Epidermal melanocyte (primary cell): ENCODE measurements around the gene SPHK2.
"Not testable (repeated sequence)": the region's sequence is repeated elsewhere in the genome, so short reads cannot be mapped to it uniquely, and the experiment has no call there.

Source experiments
- DNase-seq: peaks from one replicate; pipeline ENCODE4 v3.0.0; 2011; ENCODE audit warnings: low spot score; ENCODE audit not compliant: insufficient read length

SPHK2 gene

DNA sequence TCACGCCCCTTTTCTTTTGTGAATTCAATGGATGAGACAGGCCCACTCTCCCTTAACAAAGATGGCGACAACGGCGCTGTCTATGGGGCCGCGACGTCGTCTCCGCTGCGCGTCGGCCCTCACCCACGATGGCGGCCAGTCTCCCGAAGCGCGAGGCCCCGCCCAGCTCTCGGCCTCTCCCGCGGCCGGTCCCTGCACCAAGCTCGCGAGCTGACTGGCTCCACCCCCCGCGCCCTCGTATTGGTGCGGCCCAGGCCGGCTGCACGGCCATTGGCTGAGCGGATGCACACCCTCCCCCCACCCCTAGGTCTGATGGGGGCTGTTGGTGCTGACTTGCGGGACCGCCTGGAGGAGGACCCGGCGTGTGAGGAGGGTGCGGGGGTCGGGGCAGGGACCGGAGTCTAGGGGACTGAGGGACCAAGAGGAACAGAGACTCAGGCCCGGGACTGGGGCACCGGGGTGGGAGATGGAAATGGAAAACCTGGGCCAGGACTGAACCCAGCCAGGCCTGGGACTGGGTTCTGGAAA lies 4.8 kb downstream of the SPHK2 start:
- peak; percentile 97 for DNase-seq

DNA sequence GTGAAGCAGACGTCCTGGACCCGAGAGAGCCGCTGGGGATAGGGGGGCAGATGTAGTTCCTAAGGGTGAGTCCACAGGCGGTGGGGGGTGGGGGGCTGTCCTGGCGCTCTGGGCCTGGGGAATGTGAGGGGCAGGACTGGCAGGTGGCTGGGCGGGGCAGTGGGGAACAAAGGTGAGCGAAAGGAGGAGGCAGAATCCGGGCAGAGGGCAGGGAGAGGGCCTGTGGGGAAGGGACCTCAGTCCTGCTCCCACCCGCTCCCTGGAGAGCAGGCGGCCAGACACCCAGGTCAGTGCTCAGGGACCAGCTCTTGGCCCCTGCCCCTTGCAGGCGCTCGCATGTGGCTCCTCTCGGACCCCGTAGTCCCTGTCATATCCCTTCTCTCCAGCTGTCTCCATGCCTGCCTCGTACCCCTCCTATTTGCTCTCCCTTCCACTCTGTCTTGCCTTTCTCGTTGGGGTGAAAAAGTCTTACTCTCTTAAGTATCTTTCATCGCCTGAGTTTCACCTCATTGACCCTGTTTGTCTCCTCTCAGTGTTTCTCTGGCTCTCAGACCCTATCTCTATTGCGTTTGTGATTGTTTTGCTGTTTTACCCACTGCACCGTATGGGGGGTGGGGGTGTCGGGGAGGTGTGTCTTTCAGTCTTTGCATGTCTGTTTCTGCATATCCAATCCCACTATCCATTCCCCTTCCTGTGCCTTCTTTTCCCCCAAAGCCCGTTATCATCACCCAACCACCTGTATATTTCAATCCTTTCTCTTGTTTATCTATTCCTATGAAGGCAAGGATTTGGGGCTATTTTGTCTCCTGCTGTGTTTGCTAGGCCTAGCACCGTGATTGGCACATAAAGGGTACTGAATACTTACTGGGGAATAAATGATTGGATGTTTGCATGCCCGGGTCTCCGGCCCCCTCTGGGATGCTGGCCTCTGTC lies 5.8 kb downstream of the SPHK2 start:
- no peak for DNase-seq

DNA sequence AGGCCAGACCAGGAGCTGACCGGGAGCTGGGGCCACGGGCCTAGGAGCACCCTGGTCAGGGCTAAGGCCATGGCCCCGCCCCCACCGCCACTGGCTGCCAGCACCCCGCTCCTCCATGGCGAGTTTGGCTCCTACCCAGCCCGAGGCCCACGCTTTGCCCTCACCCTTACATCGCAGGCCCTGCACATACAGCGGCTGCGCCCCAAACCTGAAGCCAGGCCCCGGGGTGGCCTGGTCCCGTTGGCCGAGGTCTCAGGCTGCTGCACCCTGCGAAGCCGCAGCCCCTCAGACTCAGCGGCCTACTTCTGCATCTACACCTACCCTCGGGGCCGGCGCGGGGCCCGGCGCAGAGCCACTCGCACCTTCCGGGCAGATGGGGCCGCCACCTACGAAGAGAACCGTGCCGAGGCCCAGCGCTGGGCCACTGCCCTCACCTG lies 6.6 kb downstream of the SPHK2 start:
- no peak for DNase-seq

DNA sequence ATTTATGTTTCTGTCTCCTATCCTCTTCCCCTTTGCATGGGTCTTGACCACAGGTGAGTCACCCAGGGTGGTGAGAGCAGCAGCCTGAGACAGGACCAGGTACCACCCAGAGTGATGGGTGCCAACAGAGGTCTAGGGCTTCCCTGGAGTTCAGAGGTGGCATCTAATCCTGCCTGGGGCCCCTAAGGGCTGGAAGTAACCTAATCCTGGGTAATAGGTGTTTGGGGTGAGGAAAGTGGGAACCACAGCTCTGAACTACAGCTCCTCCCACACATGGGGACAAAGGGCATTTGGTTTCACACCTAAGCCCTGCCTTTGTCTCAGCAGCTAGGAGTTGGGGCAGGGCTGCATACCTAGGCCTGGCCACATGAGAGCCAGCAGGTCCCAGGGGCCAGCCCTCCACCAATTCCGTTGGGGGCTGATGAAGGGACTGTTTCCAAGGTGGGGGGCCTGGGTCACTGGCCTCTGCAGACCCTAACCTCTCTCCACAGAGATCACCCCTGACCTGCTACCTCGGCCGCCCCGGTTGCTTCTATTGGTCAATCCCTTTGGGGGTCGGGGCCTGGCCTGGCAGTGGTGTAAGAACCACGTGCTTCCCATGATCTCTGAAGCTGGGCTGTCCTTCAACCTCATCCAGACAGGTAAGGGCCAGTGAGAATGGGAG lies 8.0 kb downstream of the SPHK2 start:
- DNase-seq: no peak

DNA sequence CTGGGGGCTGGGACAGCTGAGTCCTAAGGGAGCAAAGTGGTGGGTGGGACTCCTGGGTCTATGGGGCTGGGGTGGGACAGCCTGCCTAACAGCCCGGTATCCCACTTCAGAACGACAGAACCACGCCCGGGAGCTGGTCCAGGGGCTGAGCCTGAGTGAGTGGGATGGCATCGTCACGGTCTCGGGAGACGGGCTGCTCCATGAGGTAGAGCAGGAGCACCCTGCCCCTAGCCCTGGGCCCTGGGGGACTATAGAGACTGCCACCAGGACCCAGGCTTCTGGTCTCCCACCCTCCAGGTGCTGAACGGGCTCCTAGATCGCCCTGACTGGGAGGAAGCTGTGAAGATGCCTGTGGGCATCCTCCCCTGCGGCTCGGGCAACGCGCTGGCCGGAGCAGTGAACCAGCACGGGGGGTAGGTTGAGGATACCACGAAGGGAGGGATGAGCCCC lies 8.6 kb downstream of the SPHK2 start:
- no peak for DNase-seq

DNA sequence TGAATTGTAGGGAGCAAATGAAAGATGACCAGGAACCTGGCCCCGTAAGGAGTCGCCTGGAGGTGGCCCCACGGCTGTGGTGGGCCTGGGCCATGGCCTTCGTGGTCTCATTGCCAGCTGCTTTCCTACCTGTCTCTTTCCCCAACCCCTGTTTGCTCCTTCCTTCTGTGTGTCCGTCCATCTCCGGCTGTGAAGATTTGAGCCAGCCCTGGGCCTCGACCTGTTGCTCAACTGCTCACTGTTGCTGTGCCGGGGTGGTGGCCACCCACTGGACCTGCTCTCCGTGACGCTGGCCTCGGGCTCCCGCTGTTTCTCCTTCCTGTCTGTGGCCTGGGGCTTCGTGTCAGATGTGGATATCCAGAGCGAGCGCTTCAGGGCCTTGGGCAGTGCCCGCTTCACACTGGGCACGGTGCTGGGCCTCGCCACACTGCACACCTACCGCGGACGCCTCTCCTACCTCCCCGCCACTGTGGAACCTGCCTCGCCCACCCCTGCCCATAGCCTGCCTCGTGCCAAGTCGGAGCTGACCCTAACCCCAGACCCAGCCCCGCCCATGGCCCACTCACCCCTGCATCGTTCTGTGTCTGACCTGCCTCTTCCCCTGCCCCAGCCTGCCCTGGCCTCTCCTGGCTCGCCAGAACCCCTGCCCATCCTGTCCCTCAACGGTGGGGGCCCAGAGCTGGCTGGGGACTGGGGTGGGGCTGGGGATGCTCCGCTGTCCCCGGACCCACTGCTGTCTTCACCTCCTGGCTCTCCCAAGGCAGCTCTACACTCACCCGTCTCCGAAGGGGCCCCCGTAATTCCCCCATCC lies 9.4 kb downstream of the SPHK2 start:
- DNase-seq: no peak

DNA sequence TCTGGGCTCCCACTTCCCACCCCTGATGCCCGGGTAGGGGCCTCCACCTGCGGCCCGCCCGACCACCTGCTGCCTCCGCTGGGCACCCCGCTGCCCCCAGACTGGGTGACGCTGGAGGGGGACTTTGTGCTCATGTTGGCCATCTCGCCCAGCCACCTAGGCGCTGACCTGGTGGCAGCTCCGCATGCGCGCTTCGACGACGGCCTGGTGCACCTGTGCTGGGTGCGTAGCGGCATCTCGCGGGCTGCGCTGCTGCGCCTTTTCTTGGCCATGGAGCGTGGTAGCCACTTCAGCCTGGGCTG lies 9.9 kb downstream of the SPHK2 start:
- no peak for DNase-seq

DNA sequence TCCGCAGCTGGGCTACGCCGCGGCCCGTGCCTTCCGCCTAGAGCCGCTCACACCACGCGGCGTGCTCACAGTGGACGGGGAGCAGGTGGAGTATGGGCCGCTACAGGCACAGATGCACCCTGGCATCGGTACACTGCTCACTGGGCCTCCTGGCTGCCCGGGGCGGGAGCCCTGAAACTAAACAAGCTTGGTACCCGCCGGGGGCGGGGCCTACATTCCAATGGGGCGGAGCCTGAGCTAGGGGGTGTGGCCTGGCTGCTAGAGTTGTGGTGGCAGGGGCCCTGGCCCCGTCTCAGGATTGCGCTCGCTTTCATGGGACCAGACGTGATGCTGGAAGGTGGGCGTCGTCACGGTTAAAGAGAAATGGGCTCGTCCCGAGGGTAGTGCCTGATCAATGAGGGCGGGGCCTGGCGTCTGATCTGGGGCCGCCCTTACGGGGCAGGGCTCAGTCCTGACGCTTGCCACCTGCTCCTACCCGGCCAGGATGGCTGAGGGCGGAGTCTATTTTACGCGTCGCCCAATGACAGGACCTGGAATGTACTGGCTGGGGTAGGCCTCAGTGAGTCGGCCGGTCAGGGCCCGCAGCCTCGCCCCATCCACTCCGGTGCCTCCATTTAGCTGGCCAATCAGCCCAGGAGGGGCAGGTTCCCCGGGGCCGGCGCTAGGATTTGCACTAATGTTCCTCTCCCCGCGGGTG lies 10.4 kb downstream of the SPHK2 start:
- no peak for DNase-seq

DNA sequence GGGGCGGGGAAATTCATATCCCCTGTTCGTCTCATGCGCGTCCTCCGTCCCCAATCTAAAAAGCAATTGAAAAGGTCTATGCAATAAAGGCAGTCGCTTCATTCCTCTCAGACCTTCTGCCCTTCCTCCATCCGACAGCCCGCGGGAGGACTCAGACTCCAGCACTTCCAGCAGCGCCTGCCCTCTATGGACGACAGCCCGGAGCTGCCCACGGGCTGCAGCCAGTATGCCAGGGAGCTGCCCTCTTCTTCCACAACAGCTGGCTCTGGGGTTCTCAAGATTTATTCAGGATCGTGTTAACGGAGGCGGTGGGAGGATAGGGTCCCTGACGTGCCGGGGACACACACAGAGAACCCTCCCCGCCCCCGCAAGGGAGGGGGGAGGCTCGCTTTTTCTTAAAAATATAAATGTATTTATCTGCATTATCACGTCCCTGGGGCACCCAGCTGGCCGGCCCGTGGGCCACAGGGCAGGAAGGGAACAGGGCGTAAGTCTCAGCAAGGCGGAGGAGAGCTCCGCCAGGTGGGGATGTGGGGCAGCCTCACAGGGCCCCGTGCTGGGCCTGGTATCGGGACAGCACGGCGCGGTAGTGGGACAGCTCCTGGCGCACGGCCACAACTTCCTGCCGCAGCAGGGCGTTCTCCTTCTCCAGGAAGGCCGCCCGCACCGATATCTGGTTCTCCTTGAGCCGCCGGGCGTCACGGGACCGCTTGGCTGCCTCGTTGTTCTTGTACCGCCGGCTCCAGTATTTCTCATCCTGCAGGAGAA lies 11.2 kb downstream of the SPHK2 start:
- DNase-seq: no peak

DNA sequence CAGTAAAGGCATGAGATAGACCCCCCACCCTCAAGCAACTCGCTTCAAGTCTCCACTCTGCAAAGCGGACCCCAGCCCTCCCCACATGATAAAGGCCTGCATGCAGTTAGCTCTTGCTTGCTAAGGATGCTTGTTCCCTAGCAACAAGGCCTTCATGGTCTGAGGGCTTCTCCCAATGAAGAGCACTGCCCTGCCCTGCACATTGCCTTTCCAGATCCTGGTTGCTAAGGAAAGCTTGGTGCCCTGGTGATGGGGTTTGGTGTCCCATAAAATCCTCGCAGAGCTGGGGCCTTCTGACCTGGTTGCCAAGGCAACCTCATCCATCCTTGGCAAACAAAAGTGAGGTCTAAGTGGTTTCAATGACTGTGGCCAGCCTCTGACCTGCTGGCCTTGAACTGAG lies 11.9 kb downstream of the SPHK2 start:
- no peak for DNase-seq

DNA sequence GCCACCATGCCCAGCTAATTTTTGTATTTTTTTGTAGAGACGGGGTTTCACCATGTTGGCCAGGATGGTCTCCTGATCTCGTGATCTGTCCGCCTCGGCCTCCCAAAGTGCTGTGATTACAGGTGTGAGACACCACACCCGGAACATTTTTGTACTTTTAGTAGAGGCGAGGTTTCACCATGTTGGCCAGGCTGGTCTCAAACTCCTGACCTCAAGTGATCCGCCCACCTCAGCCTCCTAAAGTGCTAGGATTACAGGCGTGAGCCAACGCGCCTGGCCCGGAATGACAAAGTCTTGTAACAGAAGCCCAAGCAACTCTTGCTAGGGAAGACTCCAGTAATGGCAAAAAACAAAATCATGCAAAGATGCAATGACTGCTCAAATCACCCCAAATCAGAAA lies 13.0 kb downstream of the SPHK2 start:
- DNase-seq: not testable (repeated sequence)

DNA sequence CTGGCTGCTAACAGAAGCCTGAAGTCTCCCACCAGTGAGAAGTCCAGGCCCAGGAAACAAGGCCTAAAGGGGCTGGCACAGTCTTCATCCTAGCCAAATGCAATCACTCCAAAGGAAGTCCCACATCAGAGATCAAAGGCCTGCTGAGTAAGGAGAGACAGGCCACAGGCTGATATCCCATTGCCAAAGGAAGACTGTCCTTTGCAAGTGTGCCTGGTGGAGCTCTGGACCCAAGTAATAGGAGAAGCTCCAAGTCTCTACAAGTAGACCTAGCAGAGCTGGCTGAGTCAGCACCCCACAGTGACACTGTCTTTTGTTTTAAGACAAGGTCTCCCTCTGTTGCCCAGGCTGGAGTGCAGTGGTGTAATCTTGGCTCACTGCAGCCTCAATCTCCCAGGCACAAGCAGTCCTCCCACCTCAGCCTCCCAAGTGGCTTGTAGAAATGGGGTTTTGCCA lies 13.4 kb downstream of the SPHK2 start:
- peak; percentile 2 for DNase-seq

DNA sequence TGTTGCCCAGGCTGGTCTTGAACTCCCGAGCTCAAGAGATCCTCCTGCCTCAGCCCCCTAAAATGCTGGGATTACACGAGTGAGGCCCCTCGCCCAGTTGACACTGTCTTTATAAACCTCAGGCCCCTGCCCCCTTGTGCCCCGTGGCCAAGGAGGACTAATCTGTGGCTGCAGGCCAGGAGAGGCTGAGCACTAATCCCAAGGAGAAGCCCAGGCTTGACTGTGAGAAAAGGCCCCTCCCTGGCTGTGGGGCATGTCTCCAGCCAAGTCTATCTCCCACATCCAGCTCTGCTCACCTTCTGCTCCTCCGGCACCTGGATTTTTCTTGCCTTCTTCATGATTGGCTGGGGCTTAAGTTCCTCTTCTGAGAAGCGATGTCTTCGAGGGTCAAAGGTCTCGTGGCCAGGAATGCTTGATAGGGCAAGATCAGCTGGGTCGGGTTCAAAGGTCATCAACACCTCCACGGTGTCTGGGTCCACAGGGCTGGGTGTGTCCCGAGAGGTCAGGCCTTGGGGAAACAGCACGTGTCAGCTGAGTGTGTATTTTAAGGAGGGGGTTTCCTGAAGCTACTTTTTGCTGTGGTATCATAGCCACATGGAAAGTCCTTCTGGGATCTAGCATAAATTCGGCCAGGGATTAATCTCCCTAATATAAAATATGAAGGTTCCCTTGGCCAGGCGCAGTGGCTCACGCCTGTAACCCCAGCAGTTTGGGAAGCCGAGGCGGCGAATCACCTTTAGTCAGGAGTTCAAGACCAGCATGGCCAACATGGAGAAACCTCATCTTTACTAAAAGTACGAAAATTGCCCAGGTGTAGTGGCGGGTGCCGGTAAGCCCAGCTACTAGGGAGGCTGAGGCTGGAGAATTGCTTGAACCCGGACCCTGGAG lies 14.1 kb downstream of the SPHK2 start:
- no peak for DNase-seq

DNA sequence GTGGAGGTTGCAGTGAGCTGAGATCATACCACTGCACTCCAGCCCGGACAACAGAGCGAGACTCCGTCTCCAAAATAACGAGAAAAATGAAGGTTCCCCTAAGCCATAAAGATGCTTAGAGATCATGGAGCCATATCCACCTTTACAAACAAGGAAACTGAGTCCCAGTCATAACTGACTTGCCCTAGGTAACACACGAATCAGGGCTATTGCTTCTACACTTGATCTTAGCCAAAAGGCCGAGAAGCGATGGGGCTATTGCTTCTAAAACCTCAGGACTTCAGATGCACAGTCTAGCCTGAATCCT lies 14.7 kb downstream of the SPHK2 start:
- no peak for DNase-seq

DNA sequence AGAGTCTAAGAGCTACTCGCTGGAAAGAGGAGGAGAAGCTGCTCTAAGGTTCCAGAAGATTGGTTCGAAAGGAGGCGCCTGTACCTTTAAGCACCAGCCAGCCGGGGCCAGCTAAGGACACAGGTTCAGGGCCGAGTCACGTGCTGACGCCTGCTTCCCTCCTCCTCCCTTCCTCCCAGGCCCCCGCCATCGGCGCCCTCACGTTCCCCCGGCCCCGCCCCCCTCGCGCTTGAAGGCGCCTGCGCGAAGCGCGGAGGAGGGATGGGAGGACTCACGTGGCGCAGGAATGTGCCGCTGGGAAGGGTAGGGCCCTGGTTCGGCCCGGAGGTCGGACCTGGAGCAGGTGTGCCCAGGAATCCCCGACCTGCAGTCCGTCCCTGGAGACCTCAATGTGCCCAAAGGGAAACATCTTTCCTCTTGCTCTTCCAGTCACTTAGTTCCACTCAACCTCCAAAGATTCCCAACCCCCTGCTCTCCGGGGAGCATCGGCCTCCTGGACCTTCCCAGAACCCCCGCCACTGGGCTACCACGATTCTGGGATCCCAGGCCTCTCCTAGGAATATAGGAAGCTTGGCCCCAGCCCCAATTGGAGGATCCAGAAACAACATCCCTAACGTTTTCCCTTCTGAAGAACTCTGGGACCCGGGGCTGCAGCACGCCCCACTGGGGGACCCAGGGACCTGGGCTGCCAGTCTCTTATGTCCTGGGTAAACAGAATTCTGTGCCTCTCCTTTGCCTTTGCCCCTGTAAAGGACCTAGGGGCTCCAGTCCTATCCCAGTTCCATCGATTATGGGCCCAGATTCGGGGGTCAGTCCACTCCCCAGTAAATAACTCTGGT lies 15.3 kb downstream of the SPHK2 start:
- peak; percentile 90 for DNase-seq

DNA sequence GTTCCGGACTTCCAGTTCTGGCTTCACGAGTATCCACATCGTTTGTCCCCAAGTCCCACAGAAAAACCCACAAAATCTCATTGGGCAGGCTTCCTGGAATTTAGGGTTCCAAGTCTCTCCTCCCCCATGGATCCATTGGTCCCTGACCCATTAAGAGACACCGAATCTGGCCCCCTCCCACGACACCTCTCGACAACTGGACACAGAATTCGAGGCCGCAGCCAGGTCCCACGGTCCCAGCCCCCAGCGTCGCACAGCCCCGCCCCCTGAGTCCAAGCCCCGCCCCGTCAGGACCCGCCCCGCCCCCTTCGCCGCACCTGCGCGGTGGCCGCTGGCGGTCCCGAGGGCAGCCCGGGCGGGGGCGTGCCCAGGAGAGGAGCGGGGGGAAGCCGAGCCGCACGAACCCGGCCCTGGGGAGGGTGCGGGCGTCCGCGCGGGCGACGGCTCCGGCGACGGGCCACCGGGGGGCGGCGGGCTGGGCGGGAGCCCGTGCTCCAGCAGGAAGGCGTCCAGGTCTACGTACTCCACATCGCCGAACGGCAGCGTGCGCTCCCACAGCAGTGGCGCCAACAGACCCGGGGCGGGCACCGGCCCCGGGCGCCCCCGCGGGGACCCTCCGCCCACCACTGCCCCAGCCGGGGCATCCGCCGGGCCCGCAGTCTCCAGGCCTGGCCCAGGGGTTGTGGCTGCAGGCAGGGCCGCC lies 16.1 kb downstream of the SPHK2 start:
- no peak for DNase-seq

DNA sequence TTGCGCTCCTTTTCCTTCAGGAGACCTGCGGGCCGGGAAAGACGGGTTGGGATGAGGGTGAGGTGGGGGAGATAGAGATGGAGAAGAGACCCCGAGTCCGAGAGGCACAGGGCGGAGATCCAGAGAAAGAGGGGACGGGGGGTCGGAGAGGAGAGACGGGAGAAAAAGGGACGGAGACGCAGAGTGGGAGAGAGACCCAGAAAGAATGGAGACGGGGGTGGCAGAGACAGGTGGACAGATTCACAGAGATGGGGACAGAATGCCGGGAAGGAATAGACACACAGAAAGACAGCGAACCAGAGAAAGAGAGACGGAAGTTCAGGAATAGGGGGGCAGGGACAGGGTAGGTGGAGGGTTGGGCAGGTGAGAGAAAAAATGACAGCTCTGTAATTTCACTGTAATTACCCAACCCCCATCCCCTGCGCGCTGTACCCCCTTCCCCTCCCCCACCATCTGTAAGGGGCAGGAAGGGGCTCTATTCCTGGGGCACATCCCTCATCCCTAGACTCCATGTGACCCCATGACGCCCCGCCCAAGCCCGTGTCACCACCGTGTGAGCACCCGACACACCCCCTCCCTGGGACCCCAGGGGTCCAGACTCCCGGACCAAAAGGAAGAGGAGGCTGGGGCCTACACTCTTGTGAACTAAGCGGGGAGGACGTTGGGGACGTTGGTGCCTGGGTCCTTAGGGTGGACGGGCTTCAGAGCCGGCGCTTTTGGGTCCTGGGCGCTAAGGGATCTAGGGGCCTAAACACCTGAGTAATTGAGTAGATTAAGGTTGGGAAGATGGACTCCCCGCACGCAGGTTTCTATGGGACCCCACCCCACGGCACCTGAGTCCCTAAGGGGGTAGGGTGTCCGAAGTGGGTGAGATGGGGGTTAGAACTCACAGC lies 16.9 kb downstream of the SPHK2 start:
- DNase-seq: no peak
